ENCODE measurements around the gene CEMIP. TPM values are rescaled to one million over a fixed set of nuclear protein-coding genes. Genes with fewer than 3 reads are reported as not detected.

CEMIP gene
- total and polyA plus RNA-seq, 7 experiments from 2014 or later: 0.02 TPM; not detected in 6

DNA sequence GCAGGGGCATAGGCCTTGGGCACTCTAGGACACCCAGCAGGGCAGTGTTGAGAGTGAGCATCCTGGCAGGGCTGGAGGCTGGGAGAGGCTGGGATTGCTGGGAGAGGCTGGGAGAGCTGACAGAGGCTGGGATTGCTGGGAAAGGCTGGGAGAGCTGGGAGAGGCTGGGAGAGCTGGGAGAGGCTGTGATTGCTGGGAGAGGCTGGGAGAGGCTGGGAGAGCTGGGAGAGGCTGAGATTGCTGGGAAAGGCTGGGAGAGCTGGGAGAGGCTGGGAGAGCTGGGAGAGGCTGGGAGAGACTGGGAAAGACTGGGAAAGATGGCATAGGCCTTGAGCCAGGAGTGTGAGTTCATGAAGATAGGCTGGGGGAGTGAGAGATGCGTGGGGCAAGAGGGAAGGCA lies 132.7 kb downstream of the CEMIP start:
- Histone ChIP-seq H3K4me1 (ENCODE audit: control insufficient read depth in 2 of 2, insufficient read depth in 2 of 2, low read length in 2 of 2) (no peaks in the 10 kb centered on the region), H3K27ac (ENCODE audit: low read depth, low read length) (no peak overlapping the region), H3K36me3 (ENCODE audit: control insufficient read depth in 2 of 3, insufficient read depth in 3 of 3, low read length in 3 of 3) (peaks cover 0 to 4% (median 0%) of the 10 kb centered on the region in 3 experiments), H3K9me3 (ENCODE audit: control insufficient read depth in 2 of 3, low read length in 3 of 3) (no peaks in the 10 kb centered on the region), H3K4me3 (ENCODE audit: low read length) (no peak overlapping the region), H3K27me3 (ENCODE audit: control insufficient read depth in 2 of 2, insufficient read depth in 2 of 2, low read length in 2 of 2) (no peaks in the 10 kb centered on the region)
- no peak for DNase-seq
- Mint-ChIP-seq H3K4me1 (peaks cover 0 to 5% (median 0%) of the 10 kb centered on the region in 7 donors), H3K9me3 (peaks cover 0 to 5% (median 0%) of the 10 kb centered on the region in 11 donors), H3K27ac (no peak overlapping the region), H3K36me3 (peaks cover 3 to 41% (median 28%) of the 10 kb centered on the region in 5 donors), H3K27me3 (no peaks in the 10 kb centered on the region), H3K4me3 (no peak overlapping the region)
- intact Hi-C loops (cut with micrococcal nuclease): no loop called here
- ChIA-PET POLR2A (no interaction called here), CTCF (no interaction called here)
- ATAC-seq: no peak

DNA sequence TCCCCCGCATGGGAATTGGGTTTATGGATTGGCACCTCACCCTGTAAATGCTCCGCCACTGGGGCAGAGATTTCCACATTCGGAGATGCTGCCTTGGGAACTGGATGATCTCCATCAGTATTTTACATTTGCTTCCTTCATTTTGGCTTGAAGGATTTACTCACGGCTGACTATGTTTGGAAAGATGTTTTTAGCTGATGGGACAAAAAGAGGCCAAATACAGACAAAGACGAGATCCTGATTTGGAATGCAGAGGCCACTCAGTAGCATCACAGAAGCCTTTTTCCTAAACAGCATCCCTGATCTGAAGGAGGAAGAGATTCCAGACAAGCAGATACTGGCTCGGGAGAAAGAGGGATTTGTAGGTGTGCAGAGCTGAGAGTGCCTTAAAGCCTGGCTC lies 133.5 kb downstream of the CEMIP start:
- no peaks in the 10 kb centered on the region for H3K27me3 ChIP-seq (ENCODE audit: control insufficient read depth in 2 of 2, insufficient read depth in 2 of 2, low read length in 2 of 2)
- H3K4me3 ChIP-seq (ENCODE audit: low read length): no peak overlapping the region
- peaks cover 0 to 5% (median 0%) of the 10 kb centered on the region in 11 donors for H3K9me3 Mint-ChIP-seq
- CTCF ChIA-PET: no interaction called here
- no peaks in the 10 kb centered on the region for H3K9me3 ChIP-seq (ENCODE audit: control insufficient read depth in 2 of 3, low read length in 3 of 3)
- H3K4me1 Mint-ChIP-seq: peaks cover 0 to 5% (median 0%) of the 10 kb centered on the region in 7 donors
- peaks cover 3 to 37% (median 28%) of the 10 kb centered on the region in 5 donors for H3K36me3 Mint-ChIP-seq
- intact Hi-C loops (cut with micrococcal nuclease): no loop called here
- no peak for ATAC-seq
- H3K36me3 ChIP-seq (ENCODE audit: control insufficient read depth in 2 of 3, insufficient read depth in 3 of 3, low read length in 3 of 3): peaks cover 0 to 4% (median 0%) of the 10 kb centered on the region in 3 experiments
- H3K27ac ChIP-seq (ENCODE audit: low read depth, low read length): no peak overlapping the region
- DNase-seq: no peak
- no peak overlapping the region for H3K4me3 Mint-ChIP-seq
- H3K4me1 ChIP-seq (ENCODE audit: control insufficient read depth in 2 of 2, insufficient read depth in 2 of 2, low read length in 2 of 2): no peaks in the 10 kb centered on the region
- no peaks in the 10 kb centered on the region for H3K27me3 Mint-ChIP-seq
- no peak overlapping the region for H3K27ac Mint-ChIP-seq
- POLR2A ChIA-PET: no interaction called here

- ATAC-seq (no peak), DNase-seq (no peak)
- no peaks in the 10 kb centered on the region for H3K9me3 ChIP-seq (ENCODE audit: control insufficient read depth in 2 of 3, low read length in 3 of 3)
- Mint-ChIP-seq H3K27me3 (no peaks in the 10 kb centered on the region), H3K4me1 (peaks cover 0 to 5% (median 0%) of the 10 kb centered on the region in 7 donors), H3K4me3 (no peak overlapping the region), H3K36me3 (peaks cover 3 to 30% (median 26%) of the 10 kb centered on the region in 5 donors), H3K9me3 (peaks cover 0 to 5% (median 0%) of the 10 kb centered on the region in 11 donors), H3K27ac (no peak overlapping the region)
- no peaks in the 10 kb centered on the region for H3K4me1 ChIP-seq (ENCODE audit: control insufficient read depth in 2 of 2, insufficient read depth in 2 of 2, low read length in 2 of 2)
- no peak overlapping the region for H3K27ac ChIP-seq (ENCODE audit: low read depth, low read length)
- ChIA-PET CTCF (interaction anchor here (0.6 kb wide), 1 partner anchor 23 kb away, joined by 3 read pairs; no protein-coding TSS in a partner anchor), POLR2A (interaction anchor here (0.7 kb wide), 1 partner anchor 1230 kb away, joined by 3 read pairs; no protein-coding TSS in a partner anchor)
- H3K27me3 ChIP-seq (ENCODE audit: control insufficient read depth in 2 of 2, insufficient read depth in 2 of 2, low read length in 2 of 2): no peaks in the 10 kb centered on the region
- intact Hi-C loops (cut with micrococcal nuclease): no loop called here
- peaks cover 0 to 4% (median 0%) of the 10 kb centered on the region in 3 experiments for H3K36me3 ChIP-seq (ENCODE audit: control insufficient read depth in 2 of 3, insufficient read depth in 3 of 3, low read length in 3 of 3)
- no peak overlapping the region for H3K4me3 ChIP-seq (ENCODE audit: low read length)
These were observed 134.4 kb downstream of the CEMIP start for GRCh38 chr15:80913541-80913940.

GRCh38 chr15:80915472-80915871 lies 136.3 kb downstream of the CEMIP start:
- Mint-ChIP-seq H3K4me3 (no peak overlapping the region), H3K27ac (no peak overlapping the region), H3K36me3 (peaks cover 0 to 13% (median 11%) of the 10 kb centered on the region in 5 donors), H3K4me1 (peaks cover under 1 to 8% (median 2%) of the 10 kb centered on the region in 7 donors), H3K9me3 (peaks cover 0 to 1% (median 0%) of the 10 kb centered on the region in 11 donors), H3K27me3 (no peaks in the 10 kb centered on the region)
- ATAC-seq (no peak), DNase-seq (no peak)
- Histone ChIP-seq H3K27ac (ENCODE audit: low read depth, low read length) (no peak overlapping the region), H3K36me3 (ENCODE audit: control insufficient read depth in 2 of 3, insufficient read depth in 3 of 3, low read length in 3 of 3) (peaks cover 0 to 3% (median 0%) of the 10 kb centered on the region in 3 experiments), H3K9me3 (ENCODE audit: control insufficient read depth in 2 of 3, low read length in 3 of 3) (no peaks in the 10 kb centered on the region), H3K27me3 (ENCODE audit: control insufficient read depth in 2 of 2, insufficient read depth in 2 of 2, low read length in 2 of 2) (no peaks in the 10 kb centered on the region), H3K4me3 (ENCODE audit: low read length) (no peak overlapping the region), H3K4me1 (ENCODE audit: control insufficient read depth in 2 of 2, insufficient read depth in 2 of 2, low read length in 2 of 2) (peaks cover 2% of the 10 kb centered on the region in 2 donors)
- CTCF ChIA-PET: interaction anchor here (0.8 kb wide), 1 partner anchor 13 kb away, joined by 3 read pairs; no protein-coding TSS in a partner anchor
- POLR2A ChIA-PET: no interaction called here
- intact Hi-C loops (cut with micrococcal nuclease): no loop called here

DNA sequence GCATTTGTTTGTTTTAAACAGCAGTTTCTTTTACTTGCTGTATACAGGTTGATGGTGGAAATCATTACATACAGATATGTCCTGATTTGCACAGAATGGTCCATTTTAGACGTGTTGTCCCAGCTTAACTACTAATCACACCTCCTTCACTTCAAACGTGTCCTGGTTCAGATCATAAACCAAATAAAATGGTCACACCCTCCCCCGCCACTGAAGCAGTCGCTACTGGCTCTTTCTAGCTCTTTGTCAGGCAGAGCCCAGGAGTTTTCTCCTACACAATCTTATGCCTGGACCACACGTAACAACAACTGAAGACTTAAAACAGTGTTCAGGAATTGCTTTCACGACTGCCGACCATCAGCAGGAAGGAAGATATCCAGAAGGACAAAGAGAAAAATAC lies 136.9 kb downstream of the CEMIP start:
- Mint-ChIP-seq H3K4me3 (no peak overlapping the region), H3K27me3 (no peaks in the 10 kb centered on the region), H3K27ac (no peak overlapping the region), H3K36me3 (peaks cover 0 to 7% (median 5%) of the 10 kb centered on the region in 5 donors), H3K9me3 (peaks cover 0 to 1% (median 0%) of the 10 kb centered on the region in 11 donors), H3K4me1 (peaks cover 7 to 13% (median 8%) of the 10 kb centered on the region in 7 donors)
- peaks cover 8% of the 10 kb centered on the region in 2 donors for H3K4me1 ChIP-seq (ENCODE audit: control insufficient read depth in 2 of 2, insufficient read depth in 2 of 2, low read length in 2 of 2)
- no peaks in the 10 kb centered on the region for H3K9me3 ChIP-seq (ENCODE audit: control insufficient read depth in 2 of 3, low read length in 3 of 3)
- intact Hi-C loops (cut with micrococcal nuclease): no loop called here
- H3K27me3 ChIP-seq (ENCODE audit: control insufficient read depth in 2 of 2, insufficient read depth in 2 of 2, low read length in 2 of 2): no peaks in the 10 kb centered on the region
- ChIA-PET CTCF (interaction anchor here (0.8 kb wide), 1 partner anchor 13 kb away, joined by 3 read pairs; no protein-coding TSS in a partner anchor), POLR2A (interaction anchor here (0.5 kb wide), 1 partner anchor 199 kb away, joined by 3 read pairs; no protein-coding TSS in a partner anchor)
- DNase-seq: no peak
- H3K36me3 ChIP-seq (ENCODE audit: control insufficient read depth in 2 of 3, insufficient read depth in 3 of 3, low read length in 3 of 3): no peaks in the 10 kb centered on the region
- H3K4me3 ChIP-seq (ENCODE audit: low read length): no peak overlapping the region
- ATAC-seq: no peak
- no peak overlapping the region for H3K27ac ChIP-seq (ENCODE audit: low read depth, low read length)

- peaks cover 0 to 1% (median 0%) of the 10 kb centered on the region in 11 donors for H3K9me3 Mint-ChIP-seq
- POLR2A ChIA-PET: no interaction called here
- peaks cover 0 to 15% (median 4%) of the 10 kb centered on the region in 5 donors for H3K36me3 Mint-ChIP-seq
- Histone ChIP-seq H3K9me3 (ENCODE audit: control insufficient read depth in 2 of 3, low read length in 3 of 3) (no peaks in the 10 kb centered on the region), H3K36me3 (ENCODE audit: control insufficient read depth in 2 of 3, insufficient read depth in 3 of 3, low read length in 3 of 3) (peaks cover 0 to 5% (median 0%) of the 10 kb centered on the region in 3 experiments), H3K27ac (ENCODE audit: low read depth, low read length) (no peak overlapping the region), H3K4me1 (ENCODE audit: control insufficient read depth in 2 of 2, insufficient read depth in 2 of 2, low read length in 2 of 2) (peaks cover 10 to 13% of the 10 kb centered on the region in 2 donors), H3K27me3 (ENCODE audit: control insufficient read depth in 2 of 2, insufficient read depth in 2 of 2, low read length in 2 of 2) (no peaks in the 10 kb centered on the region), H3K4me3 (ENCODE audit: low read length) (no peak overlapping the region)
- peaks cover 9 to 16% (median 13%) of the 10 kb centered on the region in 7 donors for H3K4me1 Mint-ChIP-seq
- CTCF ChIA-PET: no interaction called here
- intact Hi-C loops (cut with micrococcal nuclease): no loop called here
- DNase-seq (no peak), ATAC-seq (no peak)
- H3K27ac Mint-ChIP-seq: no peak overlapping the region
- no peak overlapping the region for H3K4me3 Mint-ChIP-seq
- no peaks in the 10 kb centered on the region for H3K27me3 Mint-ChIP-seq
These were observed 139.1 kb downstream of the CEMIP start for GRCh38 chr15:80918196-80918783.

Data from naive thymus-derived CD4-positive, alpha-beta T cell (primary cell).